Colonic mucosa (tissue), 4 donors: ENCODE measurements around the gene PCDH18. TPM values are rescaled to one million over a fixed set of nuclear protein-coding genes. Genes with fewer than 3 reads are reported as not detected.

Experiments
- DNase-seq: peaks from one replicate; pipeline ENCODE4 v3.0.0-alpha.2; 2020
- H3K27ac ChIP-seq: fragments of 200-600 bp; one replicate; pipeline ENCODE4 v1.8.0; 2021
- H3K27me3 ChIP-seq: fragments of 200-600 bp; one replicate; pipeline ENCODE4 v1.8.0; 2021
- H3K36me3 ChIP-seq: fragments of 200-600 bp; one replicate; pipeline ENCODE4 v1.8.0; 2021
- H3K4me1 ChIP-seq: fragments of 200-600 bp; one replicate; pipeline ENCODE4 v1.8.0; 2021; ENCODE audit warnings: mild to moderate bottlenecking
- H3K4me3 ChIP-seq: fragments of 200-600 bp; one replicate; pipeline ENCODE4 v1.8.0; 2021
- H3K9ac ChIP-seq, 2 donors: one replicate each; pipeline ENCODE4 v1.7.0; 2013; ENCODE audit warnings: control low read depth in 2 of 2, low read depth in 2 of 2, low read length in 2 of 2
- H3K9me3 ChIP-seq: fragments of 200-600 bp; one replicate; pipeline ENCODE4 v1.8.0; 2021
- intact Hi-C: fragments of 100-400 bp; cut with DNase I; formaldehyde crosslinking; loops from one replicate; pipeline ENCODE4 v1.14.1; 2022
- total RNA-seq, 2 donors: library from RNA; stranded (reverse); fragmentation: NEBNext Ultra II Directional in 1 of 2; extraction: Animal tissue kit (Norgen Biotek cat#: 25700) in 1 of 2; gene quantifications; one replicate each; pipeline ENCODE4 v1.2.1, GENCODE V29; 2021
- TF ChIP-seq, protein P1 (sequence below): fragments of 200-600 bp; IDR thresholded peaks from one replicate; pipeline ENCODE4 v1.8.0; 2022; ENCODE audit warnings: antibody characterized with exemption, mild to moderate bottlenecking
- donor health status: healthy.
- donor health status: DM: no; HTN: no; CAD: no.
- donor health status: DM: no; HTN: no; CAD: no.

The PCDH18 gene
- total RNA-seq, 2 donors from 2014 or later: 6.3 to 8.8 TPM

GRCh38 chr4:137531168-137531985 is 917 bp downstream of the PCDH18 start:
- intact Hi-C loops: loop anchor here (10.0 kb wide), 1 partner anchor 173 kb away; no protein-coding TSS in a partner anchor
- Histone ChIP-seq H3K27me3 (no peaks in the 10 kb centered on the region), H3K4me1 (no peaks in the 10 kb centered on the region), H3K27ac (peak overlapping the region; percentile 51), H3K4me3 (peak overlapping the region; percentile 34), H3K9me3 (no peaks in the 10 kb centered on the region), H3K36me3 (no peaks in the 10 kb centered on the region), H3K9ac (peak overlapping the region in 1 of 2 donors; percentile 19)
- TF ChIP-seq, protein P1, sequence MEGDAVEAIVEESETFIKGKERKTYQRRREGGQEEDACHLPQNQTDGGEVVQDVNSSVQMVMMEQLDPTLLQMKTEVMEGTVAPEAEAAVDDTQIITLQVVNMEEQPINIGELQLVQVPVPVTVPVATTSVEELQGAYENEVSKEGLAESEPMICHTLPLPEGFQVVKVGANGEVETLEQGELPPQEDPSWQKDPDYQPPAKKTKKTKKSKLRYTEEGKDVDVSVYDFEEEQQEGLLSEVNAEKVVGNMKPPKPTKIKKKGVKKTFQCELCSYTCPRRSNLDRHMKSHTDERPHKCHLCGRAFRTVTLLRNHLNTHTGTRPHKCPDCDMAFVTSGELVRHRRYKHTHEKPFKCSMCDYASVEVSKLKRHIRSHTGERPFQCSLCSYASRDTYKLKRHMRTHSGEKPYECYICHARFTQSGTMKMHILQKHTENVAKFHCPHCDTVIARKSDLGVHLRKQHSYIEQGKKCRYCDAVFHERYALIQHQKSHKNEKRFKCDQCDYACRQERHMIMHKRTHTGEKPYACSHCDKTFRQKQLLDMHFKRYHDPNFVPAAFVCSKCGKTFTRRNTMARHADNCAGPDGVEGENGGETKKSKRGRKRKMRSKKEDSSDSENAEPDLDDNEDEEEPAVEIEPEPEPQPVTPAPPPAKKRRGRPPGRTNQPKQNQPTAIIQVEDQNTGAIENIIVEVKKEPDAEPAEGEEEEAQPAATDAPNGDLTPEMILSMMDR: no peak
- DNase-seq: no peak

DNA sequence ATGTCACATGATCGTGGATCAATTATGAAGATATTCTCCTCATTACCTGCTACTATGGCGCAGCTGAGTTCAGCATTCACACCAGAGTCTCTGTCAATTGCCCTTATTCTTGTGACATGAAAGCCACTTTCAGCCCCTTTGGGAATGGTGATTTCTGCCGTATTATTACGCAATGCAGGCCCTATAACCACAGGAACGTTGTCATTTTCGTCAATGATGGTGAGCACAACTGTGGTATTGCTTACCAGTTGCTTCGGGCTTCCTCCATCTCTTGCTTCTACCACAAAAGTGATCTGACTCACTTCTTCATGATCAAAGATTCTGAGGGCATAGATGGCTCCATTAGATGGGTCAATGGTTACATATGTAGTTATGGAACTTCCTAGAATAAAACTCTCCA is 2.1 kb downstream of the PCDH18 start:
- Histone ChIP-seq H3K4me1 (no peaks in the 10 kb centered on the region), H3K4me3 (peak overlapping the region; percentile 34), H3K27me3 (no peaks in the 10 kb centered on the region), H3K9ac (peak overlapping the region; percentile 3 to 40), H3K9me3 (no peaks in the 10 kb centered on the region), H3K27ac (peak overlapping the region; percentile 39), H3K36me3 (no peaks in the 10 kb centered on the region)
- TF ChIP-seq, protein P1: no peak
- no peak for DNase-seq
- intact Hi-C loops: loop anchor here (10.0 kb wide), 1 partner anchor 175 kb away; no protein-coding TSS in a partner anchor

DNA sequence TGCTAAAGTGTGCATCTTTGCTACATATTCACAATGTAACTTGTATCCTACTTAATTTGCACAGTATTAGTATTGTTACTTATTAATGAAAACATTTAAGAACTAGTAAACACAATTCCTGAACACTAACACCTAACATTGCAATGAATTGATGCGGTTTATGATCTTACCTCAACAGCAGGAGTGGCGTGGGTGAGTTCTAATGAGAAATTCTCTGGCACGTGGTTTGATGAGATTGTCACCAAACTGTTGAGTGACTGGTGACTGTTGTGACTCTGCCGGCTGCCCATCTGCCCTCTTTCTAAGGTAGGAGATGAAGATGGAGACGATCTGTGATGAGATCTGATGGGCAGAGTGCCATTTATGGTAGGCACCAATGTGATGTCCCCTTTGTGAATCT is 2.9 kb downstream of the PCDH18 start:
- peak overlapping the region; percentile 34 for H3K4me3 ChIP-seq
- H3K9me3 ChIP-seq: no peaks in the 10 kb centered on the region
- H3K36me3 ChIP-seq: no peaks in the 10 kb centered on the region
- intact Hi-C loops: no loop called here
- no peaks in the 10 kb centered on the region for H3K27me3 ChIP-seq
- TF ChIP-seq, protein P1: no peak
- H3K9ac ChIP-seq: peak overlapping the region; percentile 3 to 40
- no peak for DNase-seq
- H3K27ac ChIP-seq: peak overlapping the region; percentile 39
- H3K4me1 ChIP-seq: no peaks in the 10 kb centered on the region

DNA sequence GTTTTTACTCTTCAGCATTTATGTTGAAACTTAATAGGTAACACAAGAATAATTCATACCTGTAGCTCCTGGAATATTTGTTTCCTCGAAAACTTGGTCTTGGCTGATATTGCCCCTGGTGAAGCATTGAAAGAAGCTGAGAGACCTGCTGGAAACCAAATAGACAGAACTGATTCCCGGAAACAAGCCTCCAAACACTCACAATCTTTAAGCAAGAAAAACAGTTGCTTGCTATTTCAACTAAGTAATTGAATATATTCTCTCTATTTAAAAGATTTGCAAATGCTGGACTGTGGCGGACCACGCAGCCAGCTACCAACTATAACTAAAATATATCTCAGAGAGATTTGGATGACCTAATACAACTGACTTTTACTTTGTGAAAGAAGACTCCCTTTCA is 3.6 kb downstream of the PCDH18 start:
- intact Hi-C loops: no loop called here
- Histone ChIP-seq H3K9ac (no peak overlapping the region), H3K27ac (no peak overlapping the region), H3K27me3 (no peaks in the 10 kb centered on the region), H3K36me3 (no peaks in the 10 kb centered on the region), H3K4me3 (peak overlapping the region; percentile 34), H3K4me1 (no peaks in the 10 kb centered on the region), H3K9me3 (no peaks in the 10 kb centered on the region)
- no peak for DNase-seq
- TF ChIP-seq, protein P1: no peak

GRCh38 chr4:137526681-137527080 is 5.6 kb downstream of the PCDH18 start:
- intact Hi-C loops: no loop called here

More at GRCh38 chr4:137526681-137527080, 5.6 kb downstream of the PCDH18 start:
- Histone ChIP-seq H3K4me1 (no peaks in the 10 kb centered on the region), H3K9ac (no peak overlapping the region), H3K36me3 (no peaks in the 10 kb centered on the region), H3K9me3 (no peaks in the 10 kb centered on the region), H3K4me3 (no peak overlapping the region), H3K27me3 (no peaks in the 10 kb centered on the region), H3K27ac (no peak overlapping the region)
- no peak for DNase-seq
- TF ChIP-seq, protein P1: no peak
